HL-60 (cell line): ENCODE data around the gene CCDC92.

Source experiments
- DNase-seq, 2 experiments: peaks; one replicate each; pipeline ENCODE4 v3.0.0-alpha.2; 2010 to 2020; ENCODE audit warnings: low read depth in 1 of 2, low spot score in 1 of 2
- H3K27ac ChIP-seq: fragments of 250-450 bp; sonication (Bioruptor Pico); replicated peaks from 2 replicates; pipeline ENCODE4 v1.5.1; 2020; ENCODE audit warnings: mild to moderate bottlenecking, moderate library complexity
- H3K27me3 ChIP-seq: fragments of 250-450 bp; sonication (Bioruptor Pico); 2 replicates; pipeline ENCODE4 v1.5.1; 2021; ENCODE audit warnings: mild to moderate bottlenecking, moderate library complexity; ENCODE audit not compliant: insufficient read depth, poor library complexity, severe bottlenecking
- H3K4me3 ChIP-seq: replicated peaks from 2 replicates; pipeline ENCODE4 v1.5.1; 2011; ENCODE audit warnings: mild to moderate bottlenecking, control low read depth, low read length; ENCODE audit not compliant: insufficient read depth
- CTCF ChIP-seq: IDR thresholded peaks from one replicate; pipeline ENCODE4 v1.5.1; 2011; ENCODE audit warnings: low read length, control low read depth, inconsistent platforms; ENCODE audit not compliant: insufficient read depth
- GABPA ChIP-seq: IDR thresholded peaks from 2 replicates; pipeline ENCODE4 v1.6.1; 2012; ENCODE audit warnings: low read depth
- POLR2AphosphoS5 ChIP-seq: IDR thresholded peaks from 2 replicates; pipeline ENCODE4 v1.6.1; 2012; ENCODE audit warnings: low read depth
- REST ChIP-seq: IDR thresholded peaks from 2 replicates; pipeline ENCODE4 v1.6.1; 2012; ENCODE audit warnings: low read depth; ENCODE audit not compliant: insufficient replicate concordance
- SPI1 ChIP-seq: IDR thresholded peaks from 2 replicates; pipeline ENCODE4 v1.6.1; 2012; ENCODE audit warnings: low read depth, mild to moderate bottlenecking, borderline replicate concordance

CCDC92 gene

GRCh38 chr12:123976227-123976826 lies 3.7 kb upstream of the CCDC92 start:
- Histone ChIP-seq H3K4me3 (no peak overlapping the region), H3K27me3 (no peaks in the 10 kb centered on the region), H3K27ac (no peak overlapping the region)
- TF ChIP-seq POLR2AphosphoS5 (no peak), SPI1 (no peak), REST (no peak), GABPA (no peak)
- no peak for DNase-seq

- Histone ChIP-seq H3K27ac (no peak overlapping the region), H3K4me3 (peak overlapping the region; percentile 82), H3K27me3 (no peaks in the 10 kb centered on the region)
- no peak for TF ChIP-seq CTCF
- no peak for TF ChIP-seq REST
- TF ChIP-seq GABPA = no peak
- no peak for TF ChIP-seq SPI1
- TF ChIP-seq POLR2AphosphoS5 = no peak
- DNase-seq = no peak
These were observed 1.1 kb upstream of the CCDC92 start for GRCh38 chr12:123973552-123974341.

GRCh38 chr12:123971770-123972456 lies 718 bp downstream of the CCDC92 start:
- TF ChIP-seq POLR2AphosphoS5 = no peak
- H3K4me3 ChIP-seq = peak overlapping the region; percentile 82
- no peak overlapping the region for H3K27ac ChIP-seq
- DNase-seq = no peak
- no peaks in the 10 kb centered on the region for H3K27me3 ChIP-seq

GRCh38 chr12:123971449-123971769 lies 1.2 kb downstream of the CCDC92 start:
- DNase-seq = no peak
- H3K4me3 ChIP-seq = no peak overlapping the region
- TF ChIP-seq GABPA (no peak), POLR2AphosphoS5 (no peak), CTCF (no peak), REST (no peak)
- no peak overlapping the region for H3K27ac ChIP-seq
- H3K27me3 ChIP-seq = no peaks in the 10 kb centered on the region
